ENCODE results near the gene KRT2.

Gene KRT2

DNA sequence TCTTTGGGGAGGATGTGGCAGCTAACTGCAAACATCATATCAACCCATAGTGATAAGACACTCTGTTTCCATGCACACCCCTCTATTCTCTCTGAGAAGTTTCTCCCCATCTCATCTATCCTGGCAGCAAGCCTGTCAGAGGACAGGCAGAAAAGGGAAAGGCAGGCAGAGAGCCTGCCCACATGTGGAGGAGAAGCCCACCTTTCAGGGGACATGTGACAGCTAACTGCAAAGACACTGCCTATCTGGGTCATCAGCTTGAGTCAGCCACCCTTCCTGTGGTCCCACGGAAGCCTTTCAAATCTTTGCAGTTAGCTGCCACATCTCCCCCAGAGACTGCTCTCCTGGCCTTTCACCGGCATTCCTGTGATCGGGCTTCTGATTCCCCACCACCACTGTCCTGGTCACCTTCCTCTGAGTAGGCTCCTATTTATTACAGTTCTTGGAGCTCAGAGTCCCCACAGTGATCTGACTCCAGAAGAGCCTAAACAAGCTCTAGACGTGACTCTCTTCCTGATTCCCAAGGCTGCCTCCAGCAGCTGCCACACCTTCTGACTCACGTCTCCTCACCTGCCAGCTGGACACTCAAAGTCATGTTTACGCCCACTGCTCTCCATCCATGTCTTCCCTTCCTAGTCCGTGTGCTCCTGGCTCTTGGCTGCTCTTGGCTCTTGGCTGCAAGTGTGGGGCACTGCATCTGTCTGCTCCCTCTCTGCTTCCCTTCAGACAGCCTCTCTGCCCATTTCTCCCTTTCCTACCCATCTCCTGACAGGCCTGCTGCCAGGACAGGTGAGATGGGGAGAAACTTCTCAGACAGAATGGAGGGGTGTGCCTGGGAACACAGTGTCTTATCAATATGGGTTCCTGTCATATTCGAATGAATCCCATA, 35.7 kb upstream of the KRT2 start:
- TF ChIP-seq, protein P1, sequence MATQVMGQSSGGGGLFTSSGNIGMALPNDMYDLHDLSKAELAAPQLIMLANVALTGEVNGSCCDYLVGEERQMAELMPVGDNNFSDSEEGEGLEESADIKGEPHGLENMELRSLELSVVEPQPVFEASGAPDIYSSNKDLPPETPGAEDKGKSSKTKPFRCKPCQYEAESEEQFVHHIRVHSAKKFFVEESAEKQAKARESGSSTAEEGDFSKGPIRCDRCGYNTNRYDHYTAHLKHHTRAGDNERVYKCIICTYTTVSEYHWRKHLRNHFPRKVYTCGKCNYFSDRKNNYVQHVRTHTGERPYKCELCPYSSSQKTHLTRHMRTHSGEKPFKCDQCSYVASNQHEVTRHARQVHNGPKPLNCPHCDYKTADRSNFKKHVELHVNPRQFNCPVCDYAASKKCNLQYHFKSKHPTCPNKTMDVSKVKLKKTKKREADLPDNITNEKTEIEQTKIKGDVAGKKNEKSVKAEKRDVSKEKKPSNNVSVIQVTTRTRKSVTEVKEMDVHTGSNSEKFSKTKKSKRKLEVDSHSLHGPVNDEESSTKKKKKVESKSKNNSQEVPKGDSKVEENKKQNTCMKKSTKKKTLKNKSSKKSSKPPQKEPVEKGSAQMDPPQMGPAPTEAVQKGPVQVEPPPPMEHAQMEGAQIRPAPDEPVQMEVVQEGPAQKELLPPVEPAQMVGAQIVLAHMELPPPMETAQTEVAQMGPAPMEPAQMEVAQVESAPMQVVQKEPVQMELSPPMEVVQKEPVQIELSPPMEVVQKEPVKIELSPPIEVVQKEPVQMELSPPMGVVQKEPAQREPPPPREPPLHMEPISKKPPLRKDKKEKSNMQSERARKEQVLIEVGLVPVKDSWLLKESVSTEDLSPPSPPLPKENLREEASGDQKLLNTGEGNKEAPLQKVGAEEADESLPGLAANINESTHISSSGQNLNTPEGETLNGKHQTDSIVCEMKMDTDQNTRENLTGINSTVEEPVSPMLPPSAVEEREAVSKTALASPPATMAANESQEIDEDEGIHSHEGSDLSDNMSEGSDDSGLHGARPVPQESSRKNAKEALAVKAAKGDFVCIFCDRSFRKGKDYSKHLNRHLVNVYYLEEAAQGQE (IDR thresholded peaks at IDR 0.05; ENCODE audit: low read depth): no peak
- TF ChIP-seq CEBPB (IDR thresholded peaks at IDR 0.05) (no peak), YY1 (IDR thresholded peaks at IDR 0.05; ENCODE audit: low read depth) (no peak), TAF1 (IDR thresholded peaks at IDR 0.05; ENCODE audit: low read depth) (no peak), CREB1 (IDR thresholded peaks at IDR 0.05; ENCODE audit: low read depth) (no peak)

DNA sequence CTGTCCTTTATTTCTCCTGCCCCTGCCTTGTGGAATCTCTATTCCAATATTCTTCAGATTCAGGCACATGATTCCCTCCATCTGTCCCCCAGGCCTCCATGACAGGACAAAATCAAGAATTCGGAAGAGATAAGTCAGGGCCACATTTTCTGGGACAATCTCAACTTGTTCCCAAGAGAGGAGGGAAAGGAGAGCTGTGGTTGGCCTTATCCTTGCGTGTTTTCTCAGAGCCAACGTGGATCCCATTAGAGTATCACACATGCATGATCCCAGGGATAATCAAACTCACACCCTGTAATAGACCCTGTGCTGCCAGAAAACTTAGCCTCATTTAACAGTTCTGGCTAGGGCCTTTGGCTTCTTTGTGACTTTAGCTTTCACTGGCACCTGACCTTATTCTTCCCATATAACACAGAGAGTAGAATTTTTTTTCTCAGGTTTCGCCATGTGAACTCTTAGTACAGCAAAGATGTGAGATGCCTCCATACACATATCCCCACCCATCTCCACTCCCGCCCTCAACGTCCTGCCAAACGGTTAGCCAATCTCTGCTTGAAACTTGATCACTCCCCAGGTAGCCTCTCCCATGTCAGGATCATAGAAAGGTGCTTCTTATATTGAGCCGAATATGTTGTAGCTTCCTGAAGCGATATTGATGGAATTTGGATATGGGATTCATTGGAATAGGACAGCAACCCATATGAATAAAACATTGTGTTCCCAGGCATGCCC, 34.9 kb upstream of the KRT2 start:
- TF ChIP-seq NFIC (IDR thresholded peaks at IDR 0.05): no peak

DNA sequence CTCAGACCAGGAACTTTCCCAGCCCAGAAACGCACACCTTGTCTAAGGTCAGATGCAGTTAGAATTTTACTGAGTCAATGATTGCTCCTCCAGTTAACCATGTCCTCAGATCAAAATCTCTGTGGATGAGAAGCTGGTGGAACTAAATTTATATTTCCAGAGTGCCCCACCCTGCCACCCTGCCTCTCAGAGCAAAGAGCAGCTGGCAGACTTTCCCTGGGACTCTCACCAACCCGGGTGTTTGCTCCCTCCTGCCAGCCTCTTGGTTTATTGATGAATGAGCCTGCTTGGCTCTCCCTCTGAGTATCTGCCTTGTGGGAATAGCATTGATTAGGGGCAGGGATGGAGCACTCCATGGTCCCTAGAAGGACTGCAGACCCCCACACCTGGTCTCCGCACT, 34.1 kb upstream of the KRT2 start:
- TF ChIP-seq, protein P1 (IDR thresholded peaks at IDR 0.05; ENCODE audit: low read depth): no peak
- TF ChIP-seq EGR1 (IDR thresholded peaks at IDR 0.05): no peak
- no peak for TF ChIP-seq NFIC (IDR thresholded peaks at IDR 0.05)

DNA sequence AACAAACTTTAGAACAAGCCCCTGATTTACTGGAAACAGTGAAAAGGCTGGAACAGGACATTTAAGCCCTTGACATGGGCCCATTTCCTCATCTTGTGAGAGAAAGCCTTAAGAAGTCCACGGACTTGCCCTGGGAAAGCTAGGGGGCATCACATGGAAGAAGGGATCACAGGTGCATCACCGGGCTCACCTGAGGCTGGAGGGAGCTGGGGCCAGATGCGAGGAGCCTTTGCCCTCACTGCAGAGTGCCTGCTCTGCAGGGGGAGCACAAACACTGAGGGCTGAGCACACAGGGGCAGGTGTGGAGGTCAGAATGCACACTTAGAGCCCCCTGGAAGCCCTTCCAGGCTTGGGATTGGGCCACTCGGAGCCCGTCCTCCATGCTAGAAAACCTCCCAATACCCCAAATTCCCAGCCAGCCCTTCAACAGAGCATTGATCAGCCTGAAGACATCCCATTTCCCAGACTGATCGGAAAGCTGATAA, 33.4 kb upstream of the KRT2 start:
- no peak for TF ChIP-seq CEBPB (IDR thresholded peaks at IDR 0.05)
- TF ChIP-seq ZBTB7A (IDR thresholded peaks at IDR 0.05; ENCODE audit: low read depth): no peak
- no peak for TF ChIP-seq NFIC (IDR thresholded peaks at IDR 0.05)
- TF ChIP-seq, protein P2, sequence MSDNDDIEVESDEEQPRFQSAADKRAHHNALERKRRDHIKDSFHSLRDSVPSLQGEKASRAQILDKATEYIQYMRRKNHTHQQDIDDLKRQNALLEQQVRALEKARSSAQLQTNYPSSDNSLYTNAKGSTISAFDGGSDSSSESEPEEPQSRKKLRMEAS (IDR thresholded peaks at IDR 0.05): no peak
- TF ChIP-seq TEAD4 (IDR thresholded peaks at IDR 0.05): no peak
- TF ChIP-seq, protein P1 (IDR thresholded peaks at IDR 0.05; ENCODE audit: low read depth): no peak
- no peak for TF ChIP-seq TCF12 (IDR thresholded peaks at IDR 0.05; ENCODE audit: low read depth)
- TF ChIP-seq, protein P3, sequence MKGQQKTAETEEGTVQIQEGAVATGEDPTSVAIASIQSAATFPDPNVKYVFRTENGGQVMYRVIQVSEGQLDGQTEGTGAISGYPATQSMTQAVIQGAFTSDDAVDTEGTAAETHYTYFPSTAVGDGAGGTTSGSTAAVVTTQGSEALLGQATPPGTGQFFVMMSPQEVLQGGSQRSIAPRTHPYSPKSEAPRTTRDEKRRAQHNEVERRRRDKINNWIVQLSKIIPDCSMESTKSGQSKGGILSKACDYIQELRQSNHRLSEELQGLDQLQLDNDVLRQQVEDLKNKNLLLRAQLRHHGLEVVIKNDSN (IDR thresholded peaks at IDR 0.05): no peak
- TF ChIP-seq TAF1 (IDR thresholded peaks at IDR 0.05; ENCODE audit: low read depth): no peak
- no peak for TF ChIP-seq EP300 (IDR thresholded peaks at IDR 0.05; ENCODE audit: borderline replicate concordance)
- TF ChIP-seq YY1 (IDR thresholded peaks at IDR 0.05; ENCODE audit: low read depth): no peak
- TF ChIP-seq CREB1 (IDR thresholded peaks at IDR 0.05; ENCODE audit: low read depth): no peak
- TF ChIP-seq FOXM1 (IDR thresholded peaks at IDR 0.05; ENCODE audit: borderline replicate concordance, low read depth): no peak
- no peak for TF ChIP-seq EGR1 (IDR thresholded peaks at IDR 0.05)
- TF ChIP-seq RAD21 (IDR thresholded peaks at IDR 0.05; ENCODE audit: low read depth): no peak

DNA sequence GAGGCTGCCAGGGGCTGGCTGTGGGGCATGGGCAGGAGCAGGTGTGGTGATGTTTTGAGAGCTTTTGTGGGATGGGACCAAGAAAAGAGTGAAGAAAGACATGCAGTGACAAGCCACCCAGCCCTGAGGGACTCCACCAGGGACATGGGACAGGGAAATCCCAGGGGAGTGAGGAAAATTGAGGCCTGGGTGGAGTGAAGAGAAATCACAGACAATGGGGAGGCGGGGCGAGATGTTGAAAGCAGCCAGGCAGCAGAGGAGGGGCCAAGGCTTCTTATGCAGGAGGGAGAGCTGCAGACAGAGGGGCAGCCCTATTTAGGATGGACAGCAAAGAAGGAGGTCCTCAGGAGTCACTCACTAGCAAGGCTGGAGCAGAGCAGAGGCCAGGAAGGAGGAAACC, 32.4 kb upstream of the KRT2 start:
- TF ChIP-seq TEAD4 (IDR thresholded peaks at IDR 0.05): no peak
- no peak for TF ChIP-seq RAD21 (IDR thresholded peaks at IDR 0.05; ENCODE audit: low read depth)
- TF ChIP-seq, protein P1 (IDR thresholded peaks at IDR 0.05; ENCODE audit: low read depth): no peak
- no peak for TF ChIP-seq TCF12 (IDR thresholded peaks at IDR 0.05; ENCODE audit: low read depth)
- TF ChIP-seq CREB1 (IDR thresholded peaks at IDR 0.05; ENCODE audit: low read depth): no peak
- TF ChIP-seq EP300 (IDR thresholded peaks at IDR 0.05; ENCODE audit: borderline replicate concordance): no peak
- TF ChIP-seq NFIC (IDR thresholded peaks at IDR 0.05): no peak
- TF ChIP-seq YY1 (IDR thresholded peaks at IDR 0.05; ENCODE audit: low read depth): no peak
- TF ChIP-seq, protein P2 (IDR thresholded peaks at IDR 0.05): no peak
- TF ChIP-seq ZBTB7A (IDR thresholded peaks at IDR 0.05; ENCODE audit: low read depth): no peak
- TF ChIP-seq TAF1 (IDR thresholded peaks at IDR 0.05; ENCODE audit: low read depth): no peak
- TF ChIP-seq FOXM1 (IDR thresholded peaks at IDR 0.05; ENCODE audit: borderline replicate concordance, low read depth): no peak
- no peak for TF ChIP-seq EGR1 (IDR thresholded peaks at IDR 0.05)
- TF ChIP-seq, protein P3 (IDR thresholded peaks at IDR 0.05): no peak
- no peak for TF ChIP-seq CEBPB (IDR thresholded peaks at IDR 0.05)
